Skeletal muscle tissue (tissue), 4 donors: Measurements from ENCODE around the gene KANK4. TPM values are rescaled to one million over a fixed set of nuclear protein-coding genes. Genes with fewer than 3 reads are reported as not detected.

ENCODE experiments used
- H3K27ac ChIP-seq: one replicate; pipeline ENCODE4 v1.7.0; 2013; ENCODE audit warnings: mild to moderate bottlenecking, low read depth, low read length, inconsistent platforms
- H3K27me3 ChIP-seq, 3 donors: one replicate each; pipeline ENCODE4 v1.7.0; 2013; ENCODE audit warnings: low read length in 3 of 3; ENCODE audit not compliant: control insufficient read depth in 3 of 3, insufficient read depth in 3 of 3
- H3K36me3 ChIP-seq, 3 donors: one replicate each; pipeline ENCODE4 v1.7.0; 2013; ENCODE audit warnings: low read length in 3 of 3; ENCODE audit not compliant: control insufficient read depth in 3 of 3, insufficient read depth in 3 of 3
- H3K4me1 ChIP-seq, 3 donors: one replicate each; pipeline ENCODE4 v1.7.0; 2013; ENCODE audit warnings: low read length in 3 of 3, mild to moderate bottlenecking in 3 of 3; ENCODE audit not compliant: control insufficient read depth in 3 of 3, insufficient read depth in 3 of 3
- H3K4me3 ChIP-seq, 3 donors: one replicate each; pipeline ENCODE4 v1.7.0; 2013; ENCODE audit warnings: low read length in 3 of 3
- H3K9ac ChIP-seq, 3 donors: one replicate each; pipeline ENCODE4 v1.7.0; 2013; ENCODE audit warnings: low read length in 3 of 3, mild to moderate bottlenecking in 3 of 3, moderate library complexity in 2 of 3, low read depth in 1 of 3
- H3K9me3 ChIP-seq, 3 donors: one replicate each; pipeline ENCODE4 v1.7.0; 2013; ENCODE audit warnings: low read length in 3 of 3; ENCODE audit not compliant: control insufficient read depth in 3 of 3
- total RNA-seq: library from RNA; depleted of rRNA; stranded (reverse); fragments of >200 nt; gene quantifications from one replicate; pipeline ENCODE4 v1.2.3, GENCODE V29; 2014
- donor health status: Osteomylitis.

KANK4 gene
- total RNA-seq, 1 donor from 2014 or later: 8.4 TPM

GRCh38 chr1:62288662-62289061 lies 30.6 kb downstream of the KANK4 start:
- no peak overlapping the region for H3K27ac ChIP-seq
- peaks cover 0 to 16% (median 8%) of the 10 kb centered on the region in 3 donors for H3K27me3 ChIP-seq
- no peaks in the 10 kb centered on the region for H3K9me3 ChIP-seq
- H3K4me1 ChIP-seq: peaks cover 0 to 8% (median 7%) of the 10 kb centered on the region in 3 donors
- H3K4me3 ChIP-seq: no peak overlapping the region
- H3K9ac ChIP-seq: no peak overlapping the region
- no peaks in the 10 kb centered on the region for H3K36me3 ChIP-seq

GRCh38 chr1:62288224-62288623 lies 31.0 kb downstream of the KANK4 start:
- H3K4me3 ChIP-seq: no peak overlapping the region
- H3K36me3 ChIP-seq: no peaks in the 10 kb centered on the region
- H3K27me3 ChIP-seq: peaks cover 0 to 16% (median 8%) of the 10 kb centered on the region in 3 donors
- H3K27ac ChIP-seq: no peak overlapping the region
- H3K4me1 ChIP-seq: peaks cover 0 to 8% (median 7%) of the 10 kb centered on the region in 3 donors
- H3K9me3 ChIP-seq: no peaks in the 10 kb centered on the region
- H3K9ac ChIP-seq: no peak overlapping the region

- no peak overlapping the region for H3K9ac ChIP-seq
- peak overlapping the region in 1 of 3 donors; percentile 9 for H3K4me3 ChIP-seq
- H3K27me3 ChIP-seq: peaks cover 0 to 16% (median 8%) of the 10 kb centered on the region in 3 donors
- H3K27ac ChIP-seq: no peak overlapping the region
- H3K36me3 ChIP-seq: no peaks in the 10 kb centered on the region
- H3K4me1 ChIP-seq: peaks cover 0 to 8% (median 7%) of the 10 kb centered on the region in 3 donors
- H3K9me3 ChIP-seq: no peaks in the 10 kb centered on the region
These were observed 32.4 kb downstream of the KANK4 start for GRCh38 chr1:62286786-62287224.

- Histone ChIP-seq H3K9ac (no peak overlapping the region), H3K4me3 (peak overlapping the region in 1 of 3 donors; percentile 9), H3K36me3 (no peaks in the 10 kb centered on the region), H3K4me1 (peaks cover 0 to 8% (median 7%) of the 10 kb centered on the region in 3 donors), H3K9me3 (no peaks in the 10 kb centered on the region), H3K27me3 (peaks cover 0 to 16% (median 8%) of the 10 kb centered on the region in 3 donors), H3K27ac (no peak overlapping the region)
These were observed 33.0 kb downstream of the KANK4 start for GRCh38 chr1:62285984-62286785.

- Histone ChIP-seq H3K9me3 (no peaks in the 10 kb centered on the region), H3K9ac (no peak overlapping the region)
These were observed 33.8 kb downstream of the KANK4 start for GRCh38 chr1:62285440-62285839.

DNA sequence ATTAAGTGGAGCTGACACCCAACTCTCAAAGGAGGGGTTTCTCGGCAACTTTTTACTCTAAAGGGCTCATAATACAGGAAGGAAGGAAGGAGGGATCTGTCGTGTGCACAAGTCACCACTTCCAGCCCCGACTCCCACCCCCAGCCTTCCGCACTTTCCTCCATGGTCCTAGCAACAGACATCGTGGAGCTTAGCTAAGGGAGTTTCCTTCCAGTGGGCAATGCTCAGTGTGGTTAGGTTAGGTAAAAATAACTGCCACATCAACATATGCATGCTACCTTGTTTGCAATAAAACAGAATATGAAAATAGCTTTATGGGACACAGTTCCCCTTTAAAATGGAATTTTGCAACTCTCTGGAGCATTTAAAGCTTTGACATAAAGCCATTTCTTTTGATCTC lies 35.2 kb downstream of the KANK4 start:
- Histone ChIP-seq H3K9ac (no peak overlapping the region), H3K27ac (no peak overlapping the region), H3K9me3 (no peaks in the 10 kb centered on the region), H3K36me3 (no peaks in the 10 kb centered on the region), H3K4me1 (peaks cover 0 to 8% (median 7%) of the 10 kb centered on the region in 3 donors), H3K27me3 (peaks cover 0 to 16% (median 8%) of the 10 kb centered on the region in 3 donors), H3K4me3 (no peak overlapping the region)

More at GRCh38 chr1:62285440-62285839, 33.8 kb downstream of the KANK4 start:
- Histone ChIP-seq H3K4me3 (no peak overlapping the region), H3K27me3 (peaks cover 0 to 16% (median 8%) of the 10 kb centered on the region in 3 donors), H3K36me3 (no peaks in the 10 kb centered on the region), H3K27ac (no peak overlapping the region), H3K4me1 (peaks cover 0 to 8% (median 7%) of the 10 kb centered on the region in 3 donors)

GRCh38 chr1:62282909-62283755 lies 36.1 kb downstream of the KANK4 start:
- H3K36me3 ChIP-seq: no peaks in the 10 kb centered on the region
- H3K27ac ChIP-seq: no peak overlapping the region
- H3K9ac ChIP-seq: no peak overlapping the region
- peaks cover 0 to 13% (median 8%) of the 10 kb centered on the region in 3 donors for H3K27me3 ChIP-seq
- no peak overlapping the region for H3K4me3 ChIP-seq
- H3K9me3 ChIP-seq: no peaks in the 10 kb centered on the region
- H3K4me1 ChIP-seq: peaks cover 0 to 8% (median 7%) of the 10 kb centered on the region in 3 donors

DNA sequence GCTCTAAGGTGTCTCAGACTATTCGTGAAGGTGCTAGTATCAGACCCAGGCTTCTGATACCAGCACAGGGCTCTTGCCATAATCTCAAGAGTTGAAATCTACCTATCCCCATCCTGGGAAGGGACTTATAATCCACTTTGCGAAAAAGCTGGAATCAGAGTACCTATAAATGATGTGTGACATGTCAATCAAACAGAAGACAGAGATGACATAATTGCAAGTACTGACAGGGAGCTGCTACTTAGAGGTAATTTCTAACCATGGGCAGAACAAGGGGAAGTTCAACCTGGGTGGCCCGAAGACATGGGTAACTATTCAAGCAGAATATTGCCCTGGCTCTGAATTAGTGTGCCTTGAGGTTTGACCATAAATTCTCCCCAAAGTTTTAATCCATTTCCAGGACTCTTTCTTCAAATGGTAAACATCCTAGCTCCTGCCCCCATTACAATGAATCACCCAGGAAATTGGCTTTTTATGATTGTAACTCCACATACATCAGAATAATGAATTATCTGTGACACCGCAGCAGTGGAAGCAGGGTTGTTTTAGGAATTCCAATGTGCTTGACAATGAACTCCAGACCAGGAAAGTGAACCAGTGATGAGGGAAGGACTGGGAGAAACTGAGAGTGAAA lies 37.2 kb downstream of the KANK4 start:
- no peak overlapping the region for H3K4me3 ChIP-seq
- peaks cover 0 to 6% (median 4%) of the 10 kb centered on the region in 3 donors for H3K4me1 ChIP-seq
- H3K9ac ChIP-seq: no peak overlapping the region
- H3K27ac ChIP-seq: no peak overlapping the region
- no peaks in the 10 kb centered on the region for H3K36me3 ChIP-seq
- peaks cover 0 to 8% (median 4%) of the 10 kb centered on the region in 3 donors for H3K27me3 ChIP-seq
- H3K9me3 ChIP-seq: peaks cover 0 to 4% (median 0%) of the 10 kb centered on the region in 3 donors

DNA sequence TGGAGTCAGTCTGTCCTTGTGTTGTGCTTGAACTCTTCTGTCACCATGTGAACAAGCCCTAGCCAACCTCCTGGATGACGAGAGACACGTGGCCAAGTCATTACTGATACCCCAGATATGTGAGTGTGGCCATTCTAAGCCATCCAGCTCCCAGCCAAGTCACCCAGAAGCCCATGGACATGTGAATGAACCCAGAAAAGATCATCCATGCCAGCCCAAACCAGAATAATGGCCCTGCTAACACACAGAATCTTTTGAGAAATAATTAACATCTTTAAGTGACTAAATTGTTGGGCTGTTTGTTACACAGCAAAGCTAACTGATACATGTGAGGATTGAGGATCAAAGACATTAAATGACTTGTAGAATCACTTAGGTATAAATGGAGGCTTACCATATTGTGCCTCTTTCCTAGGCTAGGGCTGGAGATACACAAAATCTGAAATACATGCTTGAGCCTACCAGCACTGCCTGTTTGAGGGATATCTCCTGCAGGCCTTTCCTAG lies 38.2 kb downstream of the KANK4 start:
- peaks cover 0 to 2% (median 2%) of the 10 kb centered on the region in 3 donors for H3K4me1 ChIP-seq
- H3K4me3 ChIP-seq: no peak overlapping the region
- H3K36me3 ChIP-seq: no peaks in the 10 kb centered on the region
- no peak overlapping the region for H3K27ac ChIP-seq
- no peak overlapping the region for H3K9ac ChIP-seq
- peaks cover 0 to 4% (median 0%) of the 10 kb centered on the region in 3 donors for H3K9me3 ChIP-seq
- peaks cover 0 to 4% (median 0%) of the 10 kb centered on the region in 3 donors for H3K27me3 ChIP-seq
